ENCODE measurements around the gene MAGI2. TPM values are rescaled to one million over a fixed set of nuclear protein-coding genes. Genes with fewer than 3 reads are reported as not detected.

Gene MAGI2
- polyA plus RNA-seq, 3 donors: 0.03 to 0.11 TPM; not detected in 1

GRCh38 chr7:78523930-78524329 is 929.5 kb downstream of the MAGI2 start:
- TF ChIP-seq CTCF (IDR thresholded peaks at IDR 0.05): no peak
- H3K27me3 Mint-ChIP-seq (ENCODE audit: low read depth in 3 of 3): peaks cover 0 to 2% (median 0%) of the 10 kb centered on the region in 3 donors
- H3K36me3 ChIP-seq (replicated peaks in 1 of 2; ENCODE audit: control insufficient read depth in 1 of 2, insufficient read depth in 2 of 2, low read length in 2 of 2): no peaks in the 10 kb centered on the region
- no peaks in the 10 kb centered on the region for H3K9me3 ChIP-seq (replicated peaks in 1 of 2; ENCODE audit: control insufficient read depth in 1 of 2, insufficient read depth in 1 of 2, low read length in 2 of 2)
- no peak overlapping the region for H3K4me2 ChIP-seq (replicated peaks; ENCODE audit: extremely low read depth, low read length, poor library complexity, severe bottlenecking)
- H3K36me3 Mint-ChIP-seq: no peaks in the 10 kb centered on the region
- DNase-seq: no peak
- WGBS (ENCODE audit: insufficient coverage): no CpG with 5 or more reads among the region's 5 CpGs
- H3K9me3 Mint-ChIP-seq: peaks cover 0 to 3% (median 2%) of the 10 kb centered on the region in 7 donors
- H3K4me3 ChIP-seq (replicated peaks in 1 of 3; ENCODE audit: low read depth in 2 of 3, low read length in 3 of 3): no peak overlapping the region
- intact Hi-C loops (cut with micrococcal nuclease): no loop called here
- H3K4me1 Mint-ChIP-seq: no peaks in the 10 kb centered on the region
- no peak overlapping the region for H2AFZ ChIP-seq (ENCODE audit: insufficient read depth, low read depth, low read length, poor library complexity, severe bottlenecking)
- no peak overlapping the region for H3K9ac ChIP-seq (ENCODE audit: insufficient read depth, low read length, poor library complexity, severe bottlenecking)
- H3K4me1 ChIP-seq (ENCODE audit: control insufficient read depth in 1 of 2, insufficient read depth in 2 of 2, low read length in 2 of 2): no peaks in the 10 kb centered on the region
- H3K27ac Mint-ChIP-seq: no peak overlapping the region
- H4K20me1 ChIP-seq (ENCODE audit: insufficient read depth, low read length): no peaks in the 10 kb centered on the region
- no peak overlapping the region for H3K4me3 Mint-ChIP-seq
- H3K27me3 ChIP-seq (ENCODE audit: control insufficient read depth in 2 of 2, insufficient read depth in 2 of 2, low read length in 2 of 2): no peaks in the 10 kb centered on the region
- no peak overlapping the region for H3K27ac ChIP-seq (ENCODE audit: low read depth in 1 of 2, low read length in 2 of 2)
- H3K79me2 ChIP-seq (ENCODE audit: insufficient read depth, low read length): no peaks in the 10 kb centered on the region

- H3K27ac ChIP-seq (ENCODE audit: low read depth in 1 of 2, low read length in 2 of 2): no peak overlapping the region
- H3K27ac Mint-ChIP-seq: no peak overlapping the region
- no peak overlapping the region for H3K9ac ChIP-seq (ENCODE audit: insufficient read depth, low read length, poor library complexity, severe bottlenecking)
- no peaks in the 10 kb centered on the region for H3K79me2 ChIP-seq (ENCODE audit: insufficient read depth, low read length)
- H3K9me3 ChIP-seq (replicated peaks in 1 of 2; ENCODE audit: control insufficient read depth in 1 of 2, insufficient read depth in 1 of 2, low read length in 2 of 2): no peaks in the 10 kb centered on the region
- peaks cover 0 to 3% (median 2%) of the 10 kb centered on the region in 7 donors for H3K9me3 Mint-ChIP-seq
- TF ChIP-seq CTCF (IDR thresholded peaks at IDR 0.05): no peak
- H3K27me3 ChIP-seq (ENCODE audit: control insufficient read depth in 2 of 2, insufficient read depth in 2 of 2, low read length in 2 of 2): no peaks in the 10 kb centered on the region
- no peaks in the 10 kb centered on the region for H3K4me1 ChIP-seq (ENCODE audit: control insufficient read depth in 1 of 2, insufficient read depth in 2 of 2, low read length in 2 of 2)
- no peaks in the 10 kb centered on the region for H4K20me1 ChIP-seq (ENCODE audit: insufficient read depth, low read length)
- H3K4me3 Mint-ChIP-seq: no peak overlapping the region
- 96% methylated on average over 3 of the region's 3 CpGs for WGBS (ENCODE audit: insufficient coverage)
- no peak overlapping the region for H3K4me2 ChIP-seq (replicated peaks; ENCODE audit: extremely low read depth, low read length, poor library complexity, severe bottlenecking)
- no peak overlapping the region for H2AFZ ChIP-seq (ENCODE audit: insufficient read depth, low read depth, low read length, poor library complexity, severe bottlenecking)
- intact Hi-C loops (cut with micrococcal nuclease): no loop called here
- no peaks in the 10 kb centered on the region for H3K36me3 Mint-ChIP-seq
- H3K4me3 ChIP-seq (replicated peaks in 1 of 3; ENCODE audit: low read depth in 2 of 3, low read length in 3 of 3): no peak overlapping the region
- no peaks in the 10 kb centered on the region for H3K36me3 ChIP-seq (replicated peaks in 1 of 2; ENCODE audit: control insufficient read depth in 1 of 2, insufficient read depth in 2 of 2, low read length in 2 of 2)
- H3K27me3 Mint-ChIP-seq (ENCODE audit: low read depth in 3 of 3): peaks cover 0 to 2% (median 0%) of the 10 kb centered on the region in 3 donors
- no peak for DNase-seq
- H3K4me1 Mint-ChIP-seq: no peaks in the 10 kb centered on the region
Observed at GRCh38 chr7:78521961-78522360, 931.5 kb downstream of the MAGI2 start.

Data from CD14-positive monocyte (primary cell).